HG02623 (cell line): ENCODE data around the gene LRP1B.

Experiments
- ATAC-seq: cut with Tn5 transposase; IDR thresholded peaks from one replicate; pipeline ENCODE4 v1.9.1; 2021; ENCODE audit warnings: moderate library complexity; ENCODE audit not compliant: unreplicated experiment

LRP1B gene

GRCh38 chr2:141782574-141782973 is 348.2 kb downstream of the LRP1B start:
- no peak for ATAC-seq

- ATAC-seq: no peak
Observed at GRCh38 chr2:141778315-141778835, 352.4 kb downstream of the LRP1B start.

GRCh38 chr2:141770530-141770929 is 360.3 kb downstream of the LRP1B start:
- ATAC-seq: no peak

GRCh38 chr2:141767691-141768090 is 363.1 kb downstream of the LRP1B start:
- ATAC-seq: no peak

GRCh38 chr2:141767051-141767450 is 363.8 kb downstream of the LRP1B start:
- ATAC-seq: no peak

GRCh38 chr2:141766225-141766624 is 364.6 kb downstream of the LRP1B start:
- no peak for ATAC-seq

- no peak for ATAC-seq
Observed at GRCh38 chr2:141748616-141749015, 382.2 kb downstream of the LRP1B start.

- no peak for ATAC-seq
Observed at GRCh38 chr2:141741652-141742051, 389.2 kb downstream of the LRP1B start.

- ATAC-seq: no peak
Observed at GRCh38 chr2:141737492-141738255, 393.1 kb downstream of the LRP1B start.

GRCh38 chr2:141736466-141736865 is 394.4 kb downstream of the LRP1B start:
- no peak for ATAC-seq

GRCh38 chr2:141728886-141729285 is 401.9 kb downstream of the LRP1B start:
- ATAC-seq: no peak

- no peak for ATAC-seq
Observed at GRCh38 chr2:141728142-141728541, 402.7 kb downstream of the LRP1B start.

GRCh38 chr2:141724426-141724825 is 406.4 kb downstream of the LRP1B start:
- ATAC-seq: no peak

GRCh38 chr2:141723814-141724213 is 407.0 kb downstream of the LRP1B start:
- no peak for ATAC-seq

GRCh38 chr2:141720476-141720875 is 410.3 kb downstream of the LRP1B start:
- ATAC-seq: no peak

GRCh38 chr2:141714496-141714895 is 416.3 kb downstream of the LRP1B start:
- ATAC-seq: no peak

- no peak for ATAC-seq
Observed at GRCh38 chr2:141711627-141712026, 419.2 kb downstream of the LRP1B start.

- ATAC-seq: no peak
Observed at GRCh38 chr2:141710589-141711239, 420.1 kb downstream of the LRP1B start.

GRCh38 chr2:141709756-141710155 is 421.1 kb downstream of the LRP1B start:
- ATAC-seq: no peak

GRCh38 chr2:141707486-141707885 is 423.3 kb downstream of the LRP1B start:
- ATAC-seq: no peak

GRCh38 chr2:141704541-141704940 is 426.3 kb downstream of the LRP1B start:
- ATAC-seq: no peak

GRCh38 chr2:141703501-141703900 is 427.3 kb downstream of the LRP1B start:
- no peak for ATAC-seq
